Measurements from ENCODE around the gene TFDP1. TPM values are rescaled to one million over a fixed set of nuclear protein-coding genes. Genes with fewer than 3 reads are reported as not detected.

Gene TFDP1
- total RNA-seq, 6 experiments from 2014 or later, result 121 to 155 (median 150) TPM

GRCh38 chr13:113670541-113670940, 86.0 kb downstream of the TFDP1 start:
- peaks cover 9% of the 10 kb centered on the region for H3K27me3 Mint-ChIP-seq (ENCODE audit: insufficient read depth)
- no peak for DNase-seq
- no peak overlapping the region for H3K4me3 Mint-ChIP-seq
- H3K4me1 Mint-ChIP-seq (ENCODE audit: low read depth), result no peaks in the 10 kb centered on the region
- no peaks in the 10 kb centered on the region for H3K36me3 Mint-ChIP-seq (ENCODE audit: low read depth)
- H3K27ac Mint-ChIP-seq, result no peak overlapping the region
- TF ChIP-seq CTCF (IDR thresholded peaks at IDR 0.05), result no peak
- H3K9me3 Mint-ChIP-seq, result peaks cover 5% of the 10 kb centered on the region

GRCh38 chr13:113671066-113672001, 86.8 kb downstream of the TFDP1 start:
- H3K4me1 Mint-ChIP-seq (ENCODE audit: low read depth), result no peaks in the 10 kb centered on the region
- H3K27me3 Mint-ChIP-seq (ENCODE audit: insufficient read depth), result peaks cover 9% of the 10 kb centered on the region
- no peak for TF ChIP-seq CTCF (IDR thresholded peaks at IDR 0.05)
- no peak for DNase-seq
- H3K27ac Mint-ChIP-seq, result no peak overlapping the region
- no peaks in the 10 kb centered on the region for H3K36me3 Mint-ChIP-seq (ENCODE audit: low read depth)
- no peak overlapping the region for H3K4me3 Mint-ChIP-seq
- H3K9me3 Mint-ChIP-seq, result peaks cover 5% of the 10 kb centered on the region

GRCh38 chr13:113672002-113672651, 87.6 kb downstream of the TFDP1 start:
- no peak for TF ChIP-seq CTCF (IDR thresholded peaks at IDR 0.05)
- H3K4me3 Mint-ChIP-seq, result no peak overlapping the region
- H3K9me3 Mint-ChIP-seq, result no peaks in the 10 kb centered on the region; the same call in 1 of the 2 replicates
- no peaks in the 10 kb centered on the region for H3K36me3 Mint-ChIP-seq (ENCODE audit: low read depth)
- DNase-seq, result no peak
- H3K4me1 Mint-ChIP-seq (ENCODE audit: low read depth), result no peaks in the 10 kb centered on the region
- peaks cover 5% of the 10 kb centered on the region for H3K27me3 Mint-ChIP-seq (ENCODE audit: insufficient read depth)
- no peak overlapping the region for H3K27ac Mint-ChIP-seq

Other genes starting within 250 kb of the TFDP1 start
- under 1 TPM in 3 of 6 experiments, not detected in 3; 0.23 to 0.34 (median 0.30) TPM for gene GRTP1, start 220.6 kb upstream of the TFDP1 start, total RNA-seq (2021; fragmentation: NEBNext Ultra II Directional; extraction: Animal tissue kit (Norgen Biotek cat#: 25700))
- 1 to 10 TPM; 1.0 to 2.0 (median 1.5) TPM for gene ADPRHL1, start 131.3 kb upstream of the TFDP1 start, total RNA-seq (2021; fragmentation: NEBNext Ultra II Directional; extraction: Animal tissue kit (Norgen Biotek cat#: 25700))
- 1 to 10 TPM; 7.6 to 9.3 (median 9.0) TPM for gene DCUN1D2, start 94.0 kb upstream of the TFDP1 start, total RNA-seq (2021; fragmentation: NEBNext Ultra II Directional; extraction: Animal tissue kit (Norgen Biotek cat#: 25700))
- not detected for gene ATP4B, start 73.4 kb downstream of the TFDP1 start, total RNA-seq (2021; fragmentation: NEBNext Ultra II Directional; extraction: Animal tissue kit (Norgen Biotek cat#: 25700))
- not detected for gene GRK1, start 82.5 kb downstream of the TFDP1 start, total RNA-seq (2021; fragmentation: NEBNext Ultra II Directional; extraction: Animal tissue kit (Norgen Biotek cat#: 25700))
- 10 to 100 TPM in 1 of 6 experiments, 1 to 10 TPM in 5; 8.2 to 10.3 (median 9.1) TPM for gene TMEM255B, start 174.5 kb downstream of the TFDP1 start, total RNA-seq (2021; fragmentation: NEBNext Ultra II Directional; extraction: Animal tissue kit (Norgen Biotek cat#: 25700))